CD4-positive, alpha-beta T cell treated with Interleukin-6 at 100 ng/mL for 8 hours (primary cell): Measurements from ENCODE around the gene COLEC11.
"Not testable (repeated sequence)": the region's sequence is repeated elsewhere in the genome, so short reads cannot be mapped to it uniquely, and the experiment has no call there.

Experiments used
- DNase-seq: peaks from one replicate; pipeline ENCODE4 v3.0.0-alpha.2; 2020; ENCODE audit warnings: mixed read lengths, low spot score

The COLEC11 gene

DNA sequence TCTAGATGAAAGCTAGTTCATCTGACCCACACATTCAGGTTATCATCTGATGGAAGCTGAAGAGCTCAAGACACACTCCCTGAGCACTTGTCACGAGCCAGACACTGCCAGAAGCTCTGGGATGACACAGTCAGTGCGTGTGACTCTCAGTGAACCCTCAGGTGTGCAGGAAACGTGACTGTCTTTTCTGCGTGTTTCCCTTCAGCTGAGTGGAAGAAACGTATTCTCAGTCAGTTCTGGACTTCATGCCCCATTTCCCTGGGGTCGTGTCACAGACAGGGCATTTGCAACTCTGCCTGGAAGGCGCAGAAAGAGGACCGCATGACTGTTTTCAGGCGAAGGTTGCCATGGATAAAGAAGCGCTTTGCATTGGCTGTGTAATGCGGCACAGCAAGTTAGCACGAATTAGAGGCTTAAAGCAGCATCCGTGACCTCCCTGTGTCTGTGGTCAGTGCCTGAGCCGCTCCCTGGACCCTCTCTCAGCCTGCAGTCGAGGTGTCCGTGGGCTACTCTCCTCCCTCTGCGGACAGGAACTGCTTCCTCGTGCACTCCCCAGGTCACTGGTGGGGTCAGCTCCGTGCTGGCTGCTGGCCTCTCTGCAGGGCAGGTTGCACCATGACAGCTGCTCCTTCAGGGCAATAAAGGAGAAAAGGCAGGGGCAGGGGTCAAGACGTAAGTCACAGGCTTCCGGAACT lies 59.8 kb downstream of the COLEC11 start:
- no peak for DNase-seq

DNA sequence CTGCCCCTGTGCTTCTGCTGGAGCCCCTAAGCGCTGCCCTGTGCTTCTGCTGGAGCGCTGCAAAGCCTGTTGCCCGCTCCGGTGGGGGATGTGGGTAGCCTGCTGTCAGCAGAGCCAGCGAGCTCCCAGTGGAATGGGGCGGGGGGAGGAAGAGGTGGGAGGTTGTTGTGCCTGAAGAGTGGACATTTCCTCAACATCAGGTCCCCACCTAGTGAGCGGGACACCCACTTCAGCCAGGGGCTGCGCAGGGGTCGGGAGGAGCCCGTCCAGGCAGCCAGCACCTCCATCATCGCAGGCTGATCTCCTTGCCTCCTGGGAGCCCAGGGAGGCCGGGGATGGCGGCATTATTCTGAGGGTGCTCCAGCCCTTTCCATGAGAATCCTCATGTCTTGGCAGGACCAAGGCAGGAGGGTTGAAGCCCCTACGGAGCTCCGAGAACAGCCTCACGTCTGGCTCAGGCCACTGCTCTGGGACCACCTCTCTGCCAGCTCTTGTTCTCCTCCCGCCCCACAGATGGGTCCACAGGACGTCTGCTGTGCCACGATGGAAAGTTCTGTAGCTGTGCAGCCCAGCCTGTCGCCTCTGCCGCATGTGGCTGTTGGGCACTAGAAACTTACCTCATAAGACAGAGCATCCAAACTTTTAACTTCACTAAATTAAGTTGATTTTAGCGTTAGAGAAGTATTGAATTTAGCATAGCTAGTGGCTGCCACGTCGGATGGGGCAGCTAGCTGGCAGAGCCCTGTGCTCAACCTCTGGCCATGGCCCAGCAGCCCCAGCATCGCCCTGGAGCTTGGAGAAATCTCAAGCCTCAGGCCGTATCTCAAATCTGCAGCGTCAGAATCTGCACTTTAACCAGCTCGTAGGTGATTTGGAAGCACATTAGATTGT lies 61.2 kb downstream of the COLEC11 start:
- DNase-seq, result no peak

DNA sequence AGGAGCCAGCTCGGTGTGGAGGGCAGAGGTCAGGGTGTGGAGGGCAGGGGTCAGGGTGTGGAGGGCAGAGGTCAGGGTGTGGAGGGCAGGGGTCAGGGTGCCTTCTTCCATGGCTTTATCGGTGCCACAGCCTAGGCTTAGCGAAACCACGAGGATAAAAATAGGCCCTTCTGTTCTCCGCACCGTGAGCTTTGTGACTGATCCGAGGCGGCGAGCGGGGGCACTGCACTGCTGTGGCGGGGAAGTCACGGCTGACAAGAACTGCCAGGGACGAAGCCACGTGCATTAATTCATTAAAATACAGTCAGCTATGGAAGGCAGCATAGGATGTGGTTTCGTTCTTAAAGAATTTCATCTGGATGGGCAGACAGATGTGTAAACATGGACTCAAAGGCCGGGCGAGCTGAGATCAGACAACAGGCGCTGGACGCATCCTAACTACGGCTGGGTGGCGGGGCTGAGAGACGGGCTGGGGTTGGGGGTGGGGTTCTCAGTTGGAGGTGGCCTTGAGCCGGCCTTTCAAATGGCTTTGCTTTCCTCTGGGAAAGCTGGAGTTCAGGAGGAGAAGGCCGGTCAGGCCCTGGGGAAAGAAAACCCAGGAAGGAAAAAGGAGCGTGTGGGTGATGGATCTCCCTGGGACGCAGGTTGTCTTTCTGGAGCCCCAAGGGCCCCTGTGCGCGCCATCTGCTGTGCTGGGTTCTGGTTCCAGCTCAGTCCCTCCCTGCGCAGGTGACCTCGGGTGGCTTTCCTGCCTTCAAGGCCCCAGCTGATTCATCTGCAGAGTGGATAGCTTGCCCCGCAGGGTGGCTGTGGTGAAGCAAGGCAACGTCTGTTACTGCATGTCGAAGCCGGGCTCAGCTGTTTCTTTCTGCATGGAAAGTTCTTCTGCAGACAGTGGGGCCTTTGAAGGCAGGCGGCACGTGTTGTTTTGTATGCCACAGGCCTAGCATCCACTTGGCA lies 62.1 kb downstream of the COLEC11 start:
- no peak for DNase-seq

DNA sequence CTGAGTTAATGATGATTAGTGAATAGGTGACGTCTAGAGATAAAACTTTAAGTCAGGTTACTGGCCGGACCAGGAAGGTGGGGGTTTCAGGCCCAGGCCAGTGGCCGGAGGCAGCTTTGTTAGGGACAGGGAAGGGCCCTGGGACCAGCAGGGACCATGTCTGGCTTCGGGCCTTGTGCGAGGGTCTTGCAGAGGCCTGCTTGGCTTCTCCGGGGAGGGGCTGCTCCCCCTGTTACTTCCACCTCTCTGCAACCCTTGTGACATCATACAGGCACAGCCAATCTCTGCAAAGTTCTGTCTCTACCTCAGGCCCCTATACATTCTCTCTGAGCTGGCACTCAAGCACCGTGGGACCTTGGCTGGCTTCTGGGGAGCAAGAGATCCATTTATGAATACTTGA lies 63.0 kb downstream of the COLEC11 start, which contains the start of gene ALLC:
Gene ALLC (plus strand): TSS at position 320 of the 400 bp plus-strand sequence. CDS start 12,958 bp downstream, outside the sequence.
- DNase-seq, result no peak

DNA sequence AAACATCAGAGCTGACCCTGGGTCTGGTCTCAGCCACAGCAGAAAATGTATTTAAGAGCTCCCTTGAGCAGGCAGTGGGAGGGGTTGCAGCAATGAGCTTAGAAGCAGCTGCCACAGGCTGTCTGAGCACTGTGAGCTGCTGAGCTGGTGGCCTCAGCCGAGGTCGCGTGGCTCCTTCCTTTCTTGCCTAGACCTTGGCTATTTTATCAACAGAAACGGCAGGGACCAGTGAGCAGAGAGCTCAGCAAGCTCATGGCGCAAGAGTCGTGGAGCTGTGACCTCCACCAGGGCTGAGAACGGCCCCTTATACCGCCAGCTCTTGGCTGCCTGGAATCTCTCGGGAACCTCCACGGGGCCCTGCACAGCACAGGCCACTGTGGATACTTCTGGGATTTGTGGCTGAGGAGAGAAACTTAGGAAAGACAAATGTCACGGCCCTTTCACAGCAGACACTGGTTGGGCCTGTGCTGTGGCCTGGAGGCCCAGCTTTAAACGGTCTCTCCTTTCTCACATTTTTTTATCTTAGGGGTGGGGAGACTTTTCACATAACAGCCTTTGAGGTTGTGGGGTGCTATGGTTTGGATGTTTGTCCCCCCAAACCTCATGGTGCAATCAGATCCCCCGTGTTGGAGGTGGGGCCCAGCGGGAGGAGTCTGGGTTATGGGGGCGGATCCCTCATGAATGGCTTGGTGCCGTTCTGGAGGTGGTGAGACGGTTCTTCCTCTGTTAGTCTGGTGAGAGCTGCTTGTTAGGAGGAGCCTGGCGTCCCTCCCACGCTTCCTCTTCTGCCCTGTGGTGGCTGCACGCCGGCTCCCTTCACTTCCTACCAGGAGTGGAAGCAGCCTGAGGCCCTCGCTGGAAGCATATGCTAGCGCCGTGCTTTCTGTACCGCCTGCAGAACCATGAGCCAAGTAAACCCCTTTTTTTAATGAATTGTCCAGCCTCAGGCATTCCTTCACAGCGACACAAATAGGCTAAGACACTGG lies 64.8 kb downstream of the COLEC11 start:
- DNase-seq, result no peak

DNA sequence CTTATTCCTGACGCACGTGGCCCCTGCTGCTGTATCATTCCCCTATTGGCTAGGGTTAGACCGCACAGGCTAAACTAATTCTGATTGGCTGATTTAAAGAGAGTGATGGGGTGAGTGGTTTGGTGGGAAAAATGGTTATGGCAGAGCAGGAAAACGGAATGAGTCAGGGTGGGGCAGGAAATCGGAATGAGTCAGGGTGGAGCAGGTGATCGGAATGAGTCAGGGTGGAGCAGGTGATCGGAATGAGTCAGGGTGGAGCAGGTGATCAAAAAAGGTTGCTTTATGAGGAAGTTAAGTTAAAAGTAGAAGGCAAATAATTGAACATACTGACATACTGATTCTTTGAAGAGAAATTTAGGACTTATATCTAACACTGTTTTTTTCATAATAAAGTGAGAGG lies 65.7 kb downstream of the COLEC11 start:
- DNase-seq, result not testable (repeated sequence)

DNA sequence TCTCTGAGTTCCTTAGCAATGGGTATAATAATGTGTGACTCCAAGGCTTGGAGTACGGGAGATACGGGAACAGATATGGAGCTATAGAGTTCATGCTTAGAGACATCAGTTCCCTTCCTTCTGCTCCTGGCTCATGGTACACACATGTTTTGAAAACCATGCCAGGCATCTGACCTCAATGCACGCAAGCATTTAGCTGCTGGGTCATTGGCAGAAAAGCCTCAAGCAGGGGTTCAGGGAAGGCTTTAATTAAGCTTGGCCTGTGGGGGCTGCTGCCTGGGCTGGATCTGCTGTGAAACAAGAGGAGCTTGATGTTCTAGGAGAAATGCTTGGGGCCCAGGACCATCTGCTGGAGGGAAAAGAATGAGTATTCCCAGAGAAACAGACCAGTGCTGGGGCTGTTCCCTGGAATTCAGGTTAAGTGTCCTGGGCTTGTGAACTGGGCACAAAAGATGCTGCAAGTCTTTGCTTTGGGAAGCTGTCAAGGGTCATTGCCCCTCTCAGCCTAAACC lies 66.3 kb downstream of the COLEC11 start:
- DNase-seq, result no peak

DNA sequence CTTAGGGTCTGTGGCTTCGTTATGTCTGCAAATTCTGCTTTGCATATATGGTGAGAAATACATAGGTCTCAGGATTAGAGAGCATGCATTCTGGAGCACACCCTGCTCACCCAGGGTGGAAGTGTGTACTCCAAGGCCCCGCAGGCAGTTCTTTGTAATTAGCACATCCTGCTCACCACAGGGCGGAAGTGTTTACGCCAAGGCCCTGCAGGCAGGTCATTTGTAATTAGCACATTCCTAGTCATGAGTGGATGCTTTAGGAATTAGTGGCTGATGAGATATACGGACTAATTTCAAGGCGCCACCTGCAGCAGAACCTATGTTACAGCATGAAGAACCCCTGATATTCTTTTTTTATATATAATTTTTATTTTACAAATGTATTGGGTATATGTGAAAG lies 67.3 kb downstream of the COLEC11 start:
- DNase-seq, result no peak

DNA sequence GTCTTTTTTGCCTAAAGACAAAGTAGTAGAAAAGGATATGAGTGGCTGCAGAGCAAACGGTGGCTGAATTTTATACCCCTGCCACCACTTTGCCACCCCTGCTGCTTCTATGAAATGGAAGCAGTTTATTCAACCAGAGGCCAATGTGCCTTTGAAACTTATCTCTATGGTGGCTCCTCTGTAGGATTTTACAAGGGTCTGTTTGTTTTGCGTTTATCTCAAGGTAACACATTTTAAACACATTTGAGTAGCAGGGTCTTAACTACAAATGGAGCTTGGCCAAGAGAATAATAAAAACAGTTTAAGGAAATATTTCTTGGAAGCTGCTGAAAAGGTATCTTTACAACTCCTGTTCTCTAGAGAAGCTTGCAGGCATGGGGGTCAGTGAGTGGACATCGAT lies 69.2 kb downstream of the COLEC11 start:
- no peak for DNase-seq

DNA sequence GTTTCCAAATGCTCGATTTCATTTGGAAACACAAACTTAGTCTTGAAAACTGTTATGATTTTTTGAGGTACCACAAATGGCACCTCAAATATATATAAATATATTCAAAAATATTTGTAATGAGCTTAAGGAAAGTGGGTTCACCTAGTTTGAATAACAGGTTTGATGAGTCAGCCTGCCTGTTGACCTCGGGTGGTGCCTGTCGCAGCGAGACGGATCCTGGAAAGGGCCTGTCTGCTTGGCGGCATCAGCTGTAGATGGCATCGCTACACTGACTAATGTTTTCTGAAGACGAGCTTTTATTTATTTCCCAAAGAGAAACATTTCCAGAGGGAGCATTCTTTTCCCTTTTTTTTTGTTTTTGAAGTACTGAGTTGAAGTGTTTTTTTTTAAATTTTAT lies 70.0 kb downstream of the COLEC11 start:
- DNase-seq, result no peak

DNA sequence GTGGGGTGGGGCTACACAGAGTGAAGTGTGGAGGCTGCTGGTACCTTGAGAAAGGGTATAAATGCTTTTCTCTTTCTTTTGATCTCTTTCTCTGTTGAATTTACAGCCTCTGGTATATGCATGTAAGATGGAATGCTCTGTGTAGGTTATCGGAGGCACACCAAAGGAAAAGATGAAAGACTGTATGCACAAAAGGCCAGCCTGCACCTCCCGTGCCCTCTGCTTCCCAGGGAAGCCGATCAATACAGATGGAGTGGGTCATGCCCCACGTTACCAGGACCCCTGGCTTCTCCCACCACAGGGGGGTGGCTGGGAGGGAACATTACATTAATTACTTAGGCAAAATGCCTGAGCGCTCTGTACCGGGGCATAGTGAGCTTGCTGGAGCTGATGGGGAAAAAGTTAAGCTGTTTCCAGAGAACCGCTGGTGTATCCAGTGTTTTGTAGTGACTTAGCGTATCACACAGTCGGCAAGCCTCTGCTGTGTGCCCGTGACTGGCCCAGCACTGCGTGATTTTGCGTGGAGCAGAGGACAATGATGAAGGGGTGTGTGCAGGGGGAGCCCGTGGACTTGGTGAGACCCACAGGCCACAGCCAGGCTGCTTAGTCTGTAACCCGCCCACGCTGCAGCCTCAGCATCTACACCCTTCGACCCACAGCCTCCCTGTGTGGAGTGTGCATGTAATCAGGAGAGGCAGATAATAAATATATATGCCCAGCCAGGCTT lies 71.1 kb downstream of the COLEC11 start:
- no peak for DNase-seq

DNA sequence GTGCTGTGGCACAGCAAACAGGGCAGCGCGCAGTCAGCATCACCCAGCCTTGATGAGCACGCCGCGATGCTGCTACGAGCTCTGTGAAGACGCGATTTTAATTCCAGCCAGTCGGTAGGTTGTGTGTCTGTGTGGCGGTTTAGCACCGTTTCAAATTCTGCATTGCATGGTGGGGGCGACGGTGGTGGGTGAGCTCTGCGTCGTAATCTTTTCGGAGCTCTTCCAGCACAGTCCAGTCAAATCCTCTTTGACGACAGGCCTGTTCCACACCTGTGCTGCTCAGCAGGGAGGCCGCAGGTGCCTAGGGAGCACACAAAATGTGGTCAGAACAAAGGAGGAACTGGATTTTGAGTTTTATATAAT lies 71.7 kb downstream of the COLEC11 start:
- no peak for DNase-seq

DNA sequence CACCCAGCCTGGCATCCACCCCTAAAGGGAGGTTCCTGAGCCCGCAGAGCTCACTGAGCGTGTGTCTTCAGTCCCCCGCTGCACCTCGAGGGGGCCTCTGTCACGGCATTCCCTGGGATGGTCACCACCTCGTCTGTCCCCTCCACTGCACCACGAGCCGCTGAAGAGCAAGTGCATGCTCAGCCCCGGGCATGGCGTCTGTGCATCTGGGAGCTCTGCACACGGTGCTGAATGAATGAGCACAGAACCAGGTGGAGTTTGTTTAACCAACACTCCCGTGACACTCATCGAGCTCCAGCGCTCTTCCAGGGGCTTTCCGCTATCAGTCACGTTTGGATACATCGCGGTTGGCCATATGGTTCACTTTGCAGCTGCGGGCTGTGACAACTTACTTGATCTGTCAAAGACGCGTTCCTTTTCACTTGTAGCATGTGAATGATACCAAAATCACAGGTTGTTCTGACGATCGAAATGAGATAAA lies 72.3 kb downstream of the COLEC11 start:
- no peak for DNase-seq

DNA sequence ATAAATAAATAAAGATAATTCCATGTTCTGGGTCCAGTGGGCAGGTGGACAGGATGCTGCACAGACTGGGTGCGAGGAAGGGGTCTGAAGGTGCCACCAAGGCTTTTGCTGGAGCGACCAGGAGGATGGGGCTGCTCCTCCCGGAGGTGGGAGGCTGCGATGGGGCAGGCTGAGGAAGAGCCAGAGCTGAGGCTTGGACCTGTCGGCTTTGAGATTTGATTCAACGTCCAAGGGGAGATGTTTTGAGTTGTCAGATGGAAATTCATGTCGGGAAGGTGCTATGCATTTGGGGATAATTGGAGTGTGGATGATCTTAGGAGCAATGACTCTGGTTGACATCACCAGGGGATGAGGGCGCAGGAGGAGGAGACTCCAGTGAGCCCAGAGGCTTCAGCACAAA lies 74.7 kb downstream of the COLEC11 start:
- DNase-seq, result no peak

DNA sequence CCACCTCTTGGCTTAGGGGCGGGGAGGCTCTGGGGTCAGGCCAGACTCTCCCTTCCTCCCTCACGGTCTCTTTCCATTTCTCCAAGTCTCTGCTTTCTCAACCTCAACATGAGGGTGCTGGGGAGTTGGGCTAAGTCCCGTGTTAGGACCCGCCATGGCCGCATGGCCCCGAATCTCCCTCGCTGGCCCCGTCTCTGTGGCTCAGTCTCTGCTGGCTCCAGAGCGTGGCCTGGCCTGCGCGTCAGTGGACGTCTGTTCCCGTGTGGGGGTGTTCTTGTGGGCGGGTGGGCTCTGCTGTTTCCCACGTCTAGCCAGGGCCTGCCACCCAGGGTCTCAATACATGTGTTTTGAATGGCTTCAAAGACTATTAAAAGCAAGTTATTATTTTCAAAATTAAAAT lies 75.5 kb downstream of the COLEC11 start:
- no peak for DNase-seq

DNA sequence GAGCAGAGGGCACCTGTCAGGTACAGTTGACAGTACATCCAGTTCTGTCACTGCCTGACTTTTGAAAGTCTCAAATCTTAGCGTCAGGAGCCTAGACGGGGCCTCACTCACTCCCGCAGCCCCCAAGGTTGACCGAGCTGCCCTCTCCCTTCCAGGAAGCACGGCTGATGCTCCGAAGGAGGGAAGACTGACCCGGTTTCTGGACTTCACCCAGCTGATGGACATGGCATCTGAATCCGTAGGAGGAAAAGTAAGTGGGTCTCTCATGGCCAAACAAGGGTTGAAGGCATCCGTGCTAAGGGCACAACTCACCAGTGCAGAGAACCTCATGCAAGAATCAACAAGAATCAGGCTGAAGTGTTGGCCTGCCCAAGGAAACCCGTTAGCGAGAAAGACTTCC lies 76.0 kb downstream of the COLEC11 start:
- no peak for DNase-seq

DNA sequence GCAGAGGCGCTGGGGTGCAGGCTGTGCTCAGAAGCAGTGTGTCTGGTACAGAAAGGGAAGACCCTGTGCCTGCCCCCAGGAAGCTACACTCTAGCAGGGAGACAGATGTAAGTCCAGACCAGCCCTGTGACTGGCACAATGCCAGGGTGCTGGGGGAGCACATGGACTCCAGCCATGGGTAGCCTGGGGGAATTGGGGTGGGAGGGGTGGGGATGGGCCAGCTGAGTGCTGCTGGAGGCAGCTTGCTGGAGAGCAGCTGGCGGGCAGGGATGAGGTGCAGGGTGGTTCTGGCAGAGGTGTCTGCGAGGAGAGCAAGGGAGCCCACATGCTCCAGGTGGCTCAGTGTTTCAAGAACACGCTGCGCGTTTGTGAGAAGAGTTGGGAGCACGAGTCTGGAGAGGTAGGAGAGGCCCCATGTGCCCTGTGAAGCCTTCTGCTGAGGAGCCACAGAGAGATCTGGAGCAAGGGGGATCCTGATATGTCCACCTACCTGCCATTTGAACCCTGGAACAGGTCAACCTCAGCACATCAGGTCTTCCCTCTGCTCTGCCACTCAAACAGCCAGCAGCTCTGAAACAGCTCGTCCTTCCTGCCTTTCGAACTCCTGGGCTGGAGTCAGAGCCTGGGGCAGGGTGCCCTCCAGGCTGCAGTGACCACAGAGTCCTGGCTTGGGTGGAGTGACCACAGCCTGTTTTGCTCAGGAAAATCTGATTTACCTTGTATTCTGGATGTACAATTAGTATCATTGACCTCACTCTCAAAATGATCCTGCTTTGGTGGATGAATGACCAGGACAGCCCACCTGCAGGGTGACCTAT lies 78.2 kb downstream of the COLEC11 start:
- no peak for DNase-seq

DNA sequence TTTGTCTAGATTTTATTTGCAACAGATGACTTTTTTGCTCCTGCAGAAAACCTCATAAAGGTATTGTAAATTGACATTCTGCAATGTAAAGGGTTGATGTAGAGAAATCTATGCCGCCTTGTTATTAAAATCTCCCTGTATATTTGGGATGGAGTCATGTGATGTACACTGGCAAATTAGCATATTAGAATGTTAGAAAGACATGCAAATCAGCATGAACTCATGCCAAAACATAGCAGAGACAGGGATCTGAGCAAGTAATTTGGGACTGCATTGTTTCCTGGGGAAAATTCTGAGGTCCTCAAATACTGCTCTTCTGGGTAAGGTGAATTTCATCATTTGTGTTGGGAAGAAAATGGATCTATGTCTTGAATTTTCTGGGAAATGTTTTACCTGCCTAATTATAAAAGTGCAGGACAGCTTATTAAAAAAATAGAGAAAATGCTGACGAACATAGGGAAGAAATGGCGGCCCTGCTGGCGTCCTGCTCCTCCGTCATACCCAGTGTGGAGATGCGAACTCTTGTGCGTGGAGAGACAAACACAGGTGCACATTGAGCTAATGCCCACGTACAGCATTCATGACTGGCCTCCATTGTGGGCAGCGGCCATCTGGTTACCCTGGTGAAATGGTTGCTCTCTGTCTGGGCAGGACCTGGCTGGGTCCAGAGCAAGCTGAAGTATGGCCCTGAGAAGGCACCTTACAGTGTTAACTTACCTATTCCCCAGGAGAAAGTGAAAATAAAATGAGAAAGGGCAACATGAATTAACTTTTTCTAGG lies 79.3 kb downstream of the COLEC11 start:
- no peak for DNase-seq
